ENCODE measurements around the gene MCU. TPM values are rescaled to one million over a fixed set of nuclear protein-coding genes. Genes with fewer than 3 reads are reported as not detected.

MCU gene
- total RNA-seq, 4 donors from 2014 or later = 25.1 to 82.4 (median 65.1) TPM

GRCh38 chr10:72906446-72906845 is 214.5 kb downstream of the MCU start:
- in situ Hi-C loops (cut with MboI; ENCODE audit: low pct_ligation_motif_present in 1 of 4, low pct_unique_long_range_greater_than_20kb in 1 of 4, low sequenced_read_pairs in 3 of 4) (no loop called here), intact Hi-C loops (cut with DNase I; ENCODE audit: low total_unique reads) (no loop called here)
- Histone ChIP-seq H3K36me3 (no peaks in the 10 kb centered on the region), H3K9me3 (no peaks in the 10 kb centered on the region), H3K27ac (no peak overlapping the region), H3K27me3 (no peaks in the 10 kb centered on the region), H3K4me3 (no peak overlapping the region), H3K4me1 (peaks cover 0 to 7% (median 0%) of the 10 kb centered on the region in 4 donors)
- TF ChIP-seq POLR2A (IDR thresholded peaks at IDR 0.05) = no peak
- no peak for TF ChIP-seq CTCF (IDR thresholded peaks at IDR 0.05)
- TF ChIP-seq EP300 (IDR thresholded peaks at IDR 0.05; ENCODE audit: low read depth) = no peak
- no peak for TF ChIP-seq POLR2AphosphoS5 (IDR thresholded peaks at IDR 0.05)
- DNase-seq = no peak
- WGBS, 2 donors (ENCODE audit: low coverage in 1 of 2) = 95 to 96% methylated on average over 5 to 6 of the region's 6 CpGs

- Histone ChIP-seq H3K9me3 (no peaks in the 10 kb centered on the region), H3K27me3 (no peaks in the 10 kb centered on the region), H3K4me3 (no peak overlapping the region), H3K36me3 (no peaks in the 10 kb centered on the region), H3K27ac (no peak overlapping the region), H3K4me1 (no peaks in the 10 kb centered on the region)
- DNase-seq = no peak
- TF ChIP-seq CTCF (IDR thresholded peaks at IDR 0.05) (no peak), EP300 (IDR thresholded peaks at IDR 0.05; ENCODE audit: low read depth) (no peak), POLR2A (IDR thresholded peaks at IDR 0.05) (no peak), POLR2AphosphoS5 (IDR thresholded peaks at IDR 0.05) (no peak)
- intact Hi-C loops (cut with DNase I; ENCODE audit: low total_unique reads) (no loop called here), in situ Hi-C loops (cut with MboI; ENCODE audit: low pct_ligation_motif_present in 1 of 4, low pct_unique_long_range_greater_than_20kb in 1 of 4, low sequenced_read_pairs in 3 of 4) (no loop called here)
Measured at GRCh38 chr10:72910705-72911104, 218.8 kb downstream of the MCU start.

- no peak for DNase-seq
- WGBS, 2 donors (ENCODE audit: low coverage in 1 of 2) = 93 to 100% methylated on average over 1 to 2 of the region's 2 CpGs
- Histone ChIP-seq H3K9me3 (no peaks in the 10 kb centered on the region), H3K27me3 (no peaks in the 10 kb centered on the region), H3K36me3 (no peaks in the 10 kb centered on the region), H3K27ac (no peak overlapping the region), H3K4me1 (no peaks in the 10 kb centered on the region), H3K4me3 (no peak overlapping the region)
- intact Hi-C loops (cut with DNase I; ENCODE audit: low total_unique reads) (no loop called here), in situ Hi-C loops (cut with MboI; ENCODE audit: low pct_ligation_motif_present in 1 of 4, low pct_unique_long_range_greater_than_20kb in 1 of 4, low sequenced_read_pairs in 3 of 4) (no loop called here)
- TF ChIP-seq EP300 (IDR thresholded peaks at IDR 0.05; ENCODE audit: low read depth) (no peak), CTCF (IDR thresholded peaks at IDR 0.05) (no peak), POLR2A (IDR thresholded peaks at IDR 0.05) (no peak)
Measured at GRCh38 chr10:72911758-72912157, 219.8 kb downstream of the MCU start.

- H3K36me3 ChIP-seq = no peaks in the 10 kb centered on the region
- no peaks in the 10 kb centered on the region for H3K9me3 ChIP-seq
- intact Hi-C loops (cut with DNase I; ENCODE audit: low total_unique reads) = no loop called here
- H3K4me1 ChIP-seq = no peaks in the 10 kb centered on the region
- no peak for DNase-seq
- no peaks in the 10 kb centered on the region for H3K27me3 ChIP-seq
- WGBS, 2 donors (ENCODE audit: low coverage in 1 of 2) = 51 to 60% methylated on average over 4 of the region's 4 CpGs
- no peak overlapping the region for H3K4me3 ChIP-seq
- in situ Hi-C loops (cut with MboI; ENCODE audit: low pct_ligation_motif_present in 1 of 4, low pct_unique_long_range_greater_than_20kb in 1 of 4, low sequenced_read_pairs in 3 of 4) = no loop called here
- no peak overlapping the region for H3K27ac ChIP-seq
- TF ChIP-seq CTCF (IDR thresholded peaks at IDR 0.05) = no peak
- no peak for TF ChIP-seq EP300 (IDR thresholded peaks at IDR 0.05; ENCODE audit: low read depth)
- TF ChIP-seq POLR2A (IDR thresholded peaks at IDR 0.05) = no peak
- TF ChIP-seq POLR2AphosphoS5 (IDR thresholded peaks at IDR 0.05) = no peak
Measured at GRCh38 chr10:72912736-72913135, 220.8 kb downstream of the MCU start.
